GM23248 (cell line): ENCODE results near the gene ACADS.

Source experiments
- EZH2 ChIP-seq: fragments of 200-600 bp; sonication (generic); IDR thresholded peaks from 2 replicates; pipeline ENCODE4 v1.6.1; 2018; ENCODE audit warnings: antibody characterized with exemption, mild to moderate bottlenecking; ENCODE audit not compliant: insufficient read depth, poor library complexity, severe bottlenecking
- EZH2phosphoT487 ChIP-seq: fragments of 200-600 bp; sonication (generic); IDR thresholded peaks from 2 replicates; pipeline ENCODE4 v1.6.1; 2018; ENCODE audit warnings: antibody characterized with exemption, moderate library complexity, mild to moderate bottlenecking, low read depth; ENCODE audit not compliant: insufficient read depth

GRCh38 chr12:120687578-120688289, 37.9 kb upstream of the ACADS start:
- TF ChIP-seq EZH2phosphoT487 (no peak), EZH2 (no peak)
